Measurements from ENCODE around the gene C6orf120.

The C6orf120 gene

DNA sequence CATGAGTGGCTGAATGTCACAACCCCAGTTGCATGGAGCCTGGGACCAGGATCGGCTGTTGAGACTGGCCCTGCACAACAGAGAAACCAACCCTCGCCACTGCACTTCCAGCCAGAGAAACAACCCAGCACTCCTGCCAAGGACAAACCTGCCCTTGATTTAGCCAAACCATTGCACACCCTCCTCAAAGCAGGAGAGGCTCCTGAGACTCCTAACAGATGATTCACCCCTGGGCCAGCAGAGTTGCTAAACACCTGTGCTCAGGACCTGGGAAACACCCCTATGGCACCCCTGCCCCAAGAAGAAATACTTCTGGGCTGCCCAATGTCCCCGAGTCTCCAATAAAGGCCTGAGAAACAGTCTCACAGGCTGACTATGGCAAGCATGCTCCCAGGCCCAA is 17.9 kb upstream of the C6orf120 start:
- no peak overlapping the region for H3K27ac ChIP-seq
- intact Hi-C loops (cut with DNase I; ENCODE audit: low total_unique reads) = no loop called here
- no peak for DNase-seq
- no peak for TF ChIP-seq CTCF (IDR thresholded peaks at IDR 0.05)
- H3K36me3 ChIP-seq = peaks cover 25 to 50% (median 33%) of the 10 kb centered on the region in 3 donors
- no peak overlapping the region for H3K4me3 ChIP-seq
- H3K4me1 ChIP-seq = no peaks in the 10 kb centered on the region
- peaks cover 0 to 10% (median 5%) of the 10 kb centered on the region in 3 donors for H3K9me3 ChIP-seq
- no peaks in the 10 kb centered on the region for H3K27me3 ChIP-seq

GRCh38 chr6:169685860-169686259 is 16.1 kb upstream of the C6orf120 start:
- Histone ChIP-seq H3K27me3 (no peaks in the 10 kb centered on the region), H3K9me3 (peaks cover 0 to 10% (median 5%) of the 10 kb centered on the region in 3 donors)

GRCh38 chr6:169689287-169689686 is 12.6 kb upstream of the C6orf120 start:
- H3K36me3 ChIP-seq = peaks cover 26 to 41% (median 35%) of the 10 kb centered on the region in 3 donors
- no peak overlapping the region for H3K27ac ChIP-seq
- intact Hi-C loops (cut with DNase I; ENCODE audit: low total_unique reads) = no loop called here
- no peaks in the 10 kb centered on the region for H3K27me3 ChIP-seq
- H3K4me1 ChIP-seq = no peaks in the 10 kb centered on the region
- H3K4me3 ChIP-seq = no peak overlapping the region
- no peak for TF ChIP-seq CTCF (IDR thresholded peaks at IDR 0.05)
- DNase-seq = no peak
- peaks cover 0 to 10% (median 5%) of the 10 kb centered on the region in 3 donors for H3K9me3 ChIP-seq

More at GRCh38 chr6:169685860-169686259, 16.1 kb upstream of the C6orf120 start:
- intact Hi-C loops (cut with DNase I; ENCODE audit: low total_unique reads) = no loop called here
- peaks cover 28 to 51% (median 33%) of the 10 kb centered on the region in 3 donors for H3K36me3 ChIP-seq
- H3K27ac ChIP-seq = no peak overlapping the region
- no peak for DNase-seq
- no peak for TF ChIP-seq CTCF (IDR thresholded peaks at IDR 0.05)
- H3K4me3 ChIP-seq = no peak overlapping the region
- H3K4me1 ChIP-seq = no peaks in the 10 kb centered on the region

DNA sequence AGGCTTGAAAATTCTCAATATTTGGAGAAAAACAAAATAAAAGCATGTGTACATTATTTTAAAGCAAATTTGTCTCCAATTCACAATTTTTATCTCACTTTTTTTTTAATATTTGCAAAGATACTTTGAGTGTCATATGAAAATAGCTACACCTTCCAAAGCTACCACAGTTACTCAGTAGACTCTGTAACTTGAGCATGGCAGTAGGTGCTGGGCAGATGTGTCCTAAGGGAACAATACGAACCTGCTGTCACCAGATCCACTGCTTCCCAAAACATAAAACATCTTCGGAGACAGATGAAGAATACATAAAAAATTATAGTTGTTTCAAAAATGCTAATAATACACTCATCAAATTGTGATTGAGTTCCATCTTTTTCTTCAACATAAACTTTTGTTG is 10.7 kb upstream of the C6orf120 start:
- Histone ChIP-seq H3K27ac (no peak overlapping the region), H3K9me3 (peaks cover 0 to 5% (median 2%) of the 10 kb centered on the region in 3 donors), H3K4me3 (no peak overlapping the region), H3K4me1 (no peaks in the 10 kb centered on the region), H3K36me3 (peaks cover 13 to 33% (median 30%) of the 10 kb centered on the region in 3 donors), H3K27me3 (no peaks in the 10 kb centered on the region)
- DNase-seq = no peak
- no peak for TF ChIP-seq CTCF (IDR thresholded peaks at IDR 0.05)
- intact Hi-C loops (cut with DNase I; ENCODE audit: low total_unique reads) = no loop called here

DNA sequence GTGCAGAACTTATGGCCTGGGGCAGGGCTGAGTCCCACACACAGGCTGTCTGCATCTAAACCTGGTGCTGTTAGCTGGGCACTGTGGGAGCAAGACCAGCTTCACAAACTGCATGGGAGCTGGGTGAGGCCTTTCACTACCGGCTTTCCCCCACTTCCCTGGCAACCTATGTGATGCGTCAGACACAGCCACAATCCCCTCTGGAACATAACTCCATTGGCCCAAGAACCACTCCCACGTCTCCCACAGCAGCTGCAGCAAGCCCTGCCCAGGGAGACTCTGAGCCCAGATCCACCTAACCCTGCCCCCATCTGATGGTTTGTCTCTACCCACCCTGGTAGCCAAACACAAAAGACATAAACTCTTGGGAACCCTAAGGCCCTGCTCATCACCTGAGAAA is 9.4 kb upstream of the C6orf120 start:
- DNase-seq = no peak
- Histone ChIP-seq H3K4me3 (no peak overlapping the region), H3K4me1 (no peaks in the 10 kb centered on the region), H3K9me3 (no peaks in the 10 kb centered on the region), H3K27ac (no peak overlapping the region), H3K27me3 (no peaks in the 10 kb centered on the region), H3K36me3 (peaks cover 4 to 22% (median 19%) of the 10 kb centered on the region in 3 donors)
- intact Hi-C loops (cut with DNase I; ENCODE audit: low total_unique reads) = no loop called here
- TF ChIP-seq CTCF (IDR thresholded peaks at IDR 0.05) = no peak

GRCh38 chr6:169695131-169695530 is 6.8 kb upstream of the C6orf120 start:
- TF ChIP-seq CTCF (IDR thresholded peaks at IDR 0.05) = no peak
- Histone ChIP-seq H3K4me3 (no peak overlapping the region), H3K9me3 (no peaks in the 10 kb centered on the region), H3K36me3 (peaks cover 0 to 8% (median 7%) of the 10 kb centered on the region in 3 donors), H3K27me3 (no peaks in the 10 kb centered on the region), H3K27ac (no peak overlapping the region), H3K4me1 (peaks cover 0 to 7% (median 3%) of the 10 kb centered on the region in 4 donors)
- DNase-seq = no peak
- intact Hi-C loops (cut with DNase I; ENCODE audit: low total_unique reads) = no loop called here

All from tibial artery (tissue), 4 donors.